Activated naive CD4-positive, alpha-beta T cell treated with Interleukin-2 at 50 U/mL for 16 hours (primary cell): ENCODE results near the gene KCNJ13.
"Not testable (repeated sequence)": the region's sequence is repeated elsewhere in the genome, so short reads cannot be mapped to it uniquely, and the experiment has no call there.

ENCODE experiments used
- DNase-seq: peaks from one replicate; pipeline ENCODE4 v3.0.0-alpha.2; 2020

KCNJ13 gene

GRCh38 chr2:232761301-232761907, 15.0 kb downstream of the KCNJ13 start:
- peak; percentile 26 for DNase-seq

GRCh38 chr2:232757905-232758304, 18.5 kb downstream of the KCNJ13 start:
- DNase-seq: no peak

DNA sequence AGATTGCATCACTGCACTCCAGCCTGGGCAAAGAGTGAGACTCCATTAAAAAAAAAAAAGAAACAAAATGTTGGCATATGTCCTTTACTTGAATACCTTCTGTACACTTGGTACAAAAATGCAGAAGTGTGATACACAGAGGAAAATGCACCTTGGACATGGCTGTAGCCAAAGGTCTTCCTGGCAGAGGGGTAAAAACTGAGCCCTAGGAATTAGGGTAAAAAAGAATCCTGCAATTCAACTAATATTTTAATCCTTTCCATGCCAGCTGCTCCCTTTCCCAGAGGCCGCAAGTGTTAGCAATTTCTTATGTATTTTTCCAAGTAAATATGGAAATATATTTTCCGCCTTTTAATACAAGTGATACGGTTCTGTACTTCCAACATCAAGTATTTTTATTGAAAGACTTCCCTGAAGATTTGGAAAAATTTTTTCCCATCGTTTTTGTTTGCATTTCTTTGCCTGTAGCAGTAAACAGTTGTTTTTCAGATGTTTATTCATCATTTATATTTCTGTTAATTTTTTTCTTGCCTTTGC, 26.2 kb downstream of the KCNJ13 start:
- no peak for DNase-seq

DNA sequence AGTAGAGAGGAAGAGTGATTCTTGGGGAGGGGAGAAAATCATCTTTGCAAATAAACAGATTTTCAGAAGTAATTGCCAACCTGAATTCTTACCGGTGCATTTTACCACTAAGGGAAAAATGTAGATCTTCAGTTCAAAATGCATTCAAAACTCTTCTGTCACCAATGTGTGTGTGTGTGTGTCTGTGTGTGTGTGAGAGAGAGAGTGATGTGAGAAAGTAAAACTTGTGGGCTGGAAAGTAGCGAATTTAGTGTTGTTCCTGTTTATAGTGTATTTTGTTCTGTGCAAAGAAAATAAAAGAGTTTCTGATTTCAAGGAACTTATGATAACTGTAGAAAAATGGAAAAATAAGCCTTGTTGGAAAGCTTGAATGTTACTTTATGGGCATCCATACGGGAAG, 27.0 kb downstream of the KCNJ13 start:
- no peak for DNase-seq

DNA sequence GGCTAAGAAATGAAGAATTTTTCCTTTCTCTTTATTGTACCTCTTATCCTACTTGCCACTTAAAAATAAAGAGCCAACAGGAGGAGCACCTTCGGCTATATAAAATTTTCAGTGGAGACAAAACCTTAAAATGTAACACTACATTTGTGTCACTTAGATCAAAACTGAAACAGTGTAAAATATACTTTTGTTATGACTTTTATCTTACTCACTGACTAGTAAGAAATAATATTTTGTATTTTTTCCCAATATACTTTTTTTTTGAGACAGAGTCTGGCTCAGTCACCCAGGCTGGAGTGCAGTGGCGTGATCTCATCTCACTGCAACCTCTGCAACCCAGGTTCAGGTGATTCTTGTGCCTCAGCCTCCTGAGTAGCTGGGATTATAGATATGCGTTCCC, 28.3 kb downstream of the KCNJ13 start:
- no peak for DNase-seq

DNA sequence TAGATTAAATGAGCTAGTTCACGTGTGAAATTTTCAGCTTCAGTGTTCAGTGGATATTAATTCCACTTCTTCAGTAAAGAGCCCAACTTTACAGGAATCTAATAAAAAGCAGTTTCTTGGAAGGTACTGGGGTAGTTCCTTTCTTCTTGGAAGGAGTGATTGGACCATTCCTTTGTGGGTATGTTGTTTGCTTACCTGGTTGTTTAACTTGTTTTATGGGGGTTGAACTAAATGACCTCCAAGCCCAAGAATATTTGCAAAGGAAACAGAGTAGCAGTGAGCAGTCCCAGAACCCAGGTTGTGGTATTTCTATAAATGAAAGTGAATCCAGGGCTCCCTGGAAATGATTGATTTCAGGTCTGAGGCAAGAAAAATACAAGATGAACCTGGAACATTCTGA, 31.4 kb downstream of the KCNJ13 start:
- no peak for DNase-seq

DNA sequence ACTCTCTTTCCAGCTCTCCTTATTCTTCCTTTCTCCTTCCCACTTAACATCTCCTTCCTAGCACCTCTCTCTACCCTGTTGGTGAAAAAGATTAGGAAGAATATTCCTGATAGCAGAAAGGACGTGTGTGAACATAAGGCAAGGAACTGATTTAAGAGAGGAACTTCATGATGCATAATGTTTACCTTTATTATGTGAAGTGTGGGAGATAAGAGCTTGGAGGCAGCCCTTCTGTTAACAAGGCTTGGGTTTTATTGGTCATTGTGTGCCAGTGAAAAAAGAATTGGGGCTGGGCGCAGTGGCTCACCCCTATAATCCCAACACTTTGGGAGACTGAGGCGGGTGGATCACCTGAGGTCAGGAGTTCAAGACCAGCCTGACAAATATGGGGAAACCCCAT, 34.4 kb downstream of the KCNJ13 start:
- DNase-seq: no peak

- no peak for DNase-seq
Observed at GRCh38 chr2:232741294-232741693, 35.1 kb downstream of the KCNJ13 start.

- no peak for DNase-seq
Observed at GRCh38 chr2:232731470-232731869, 44.9 kb downstream of the KCNJ13 start.

DNA sequence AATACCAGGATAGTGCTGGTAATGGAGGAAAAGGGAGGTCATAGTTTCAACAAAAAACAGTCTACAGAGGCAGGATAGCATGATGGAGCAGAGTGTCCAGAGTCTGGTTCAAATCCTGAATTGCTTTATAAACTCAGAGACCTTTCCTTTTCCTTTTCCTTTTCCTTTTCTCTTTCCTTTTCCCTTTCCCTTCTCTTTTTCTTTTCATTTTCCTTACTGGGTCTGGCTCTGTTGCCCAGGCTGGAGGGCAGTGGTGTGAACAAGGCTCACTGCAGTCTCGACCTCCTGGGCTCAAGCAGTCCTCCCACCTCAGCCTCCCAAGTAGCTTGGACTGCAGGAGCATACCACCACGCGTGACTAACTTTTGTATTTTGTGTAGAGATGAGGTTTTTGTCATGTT, 47.6 kb downstream of the KCNJ13 start:
- DNase-seq: no peak

DNA sequence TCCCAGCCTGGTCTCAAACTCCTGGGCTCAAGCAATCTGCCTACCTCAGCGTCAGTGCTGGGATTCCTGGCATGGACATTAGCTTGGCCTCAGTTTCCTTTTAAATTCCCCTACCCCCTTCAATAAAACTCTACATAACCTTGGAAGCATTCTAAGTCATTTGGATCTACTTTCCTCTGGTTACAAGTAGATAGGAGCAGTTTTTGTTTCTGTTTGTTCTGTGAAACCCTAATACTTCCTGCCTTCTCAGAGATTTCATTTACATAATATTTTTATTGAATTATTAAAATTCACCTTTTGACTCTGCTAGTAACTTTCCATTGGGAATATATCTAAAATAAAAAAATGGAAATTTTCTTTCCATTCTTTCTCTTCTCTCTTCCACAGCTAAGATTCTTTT, 53.3 kb downstream of the KCNJ13 start:
- DNase-seq: no peak

DNA sequence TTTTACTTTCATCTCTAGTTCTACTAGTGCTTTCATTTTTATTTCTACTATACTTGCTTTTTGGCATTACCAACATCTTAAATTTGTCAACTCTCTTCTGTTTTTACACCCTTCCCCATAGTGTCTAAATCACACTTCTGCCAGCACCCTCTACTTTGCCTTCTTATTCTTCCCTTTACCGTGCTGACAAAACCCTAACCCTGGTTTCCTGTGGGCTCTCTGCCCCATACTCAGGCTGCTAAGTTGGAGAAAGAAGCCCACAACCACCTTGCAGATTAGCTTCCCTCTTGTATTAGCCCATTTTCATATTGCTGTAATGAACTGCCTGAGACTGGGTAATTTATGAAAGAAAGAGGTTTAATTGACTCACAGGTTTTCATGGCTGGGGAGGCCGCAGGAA, 54.5 kb downstream of the KCNJ13 start:
- no peak for DNase-seq

GRCh38 chr2:232721261-232721660, 55.1 kb downstream of the KCNJ13 start:
- DNase-seq: no peak

- DNase-seq: not testable (repeated sequence)
Observed at GRCh38 chr2:232720056-232720455, 56.3 kb downstream of the KCNJ13 start.
